CD4-positive, alpha-beta T cell treated with Interleukin-1 beta for 1 hour (primary cell): ENCODE data around the gene GLCE.
"Not testable (repeated sequence)": the region's sequence is repeated elsewhere in the genome, so short reads cannot be mapped to it uniquely, and the experiment has no call there.

Experiments
- DNase-seq, 2 donors: peaks; one replicate each; pipeline ENCODE4 v3.0.0-alpha.2; 2020 to 2022

GLCE gene

DNA sequence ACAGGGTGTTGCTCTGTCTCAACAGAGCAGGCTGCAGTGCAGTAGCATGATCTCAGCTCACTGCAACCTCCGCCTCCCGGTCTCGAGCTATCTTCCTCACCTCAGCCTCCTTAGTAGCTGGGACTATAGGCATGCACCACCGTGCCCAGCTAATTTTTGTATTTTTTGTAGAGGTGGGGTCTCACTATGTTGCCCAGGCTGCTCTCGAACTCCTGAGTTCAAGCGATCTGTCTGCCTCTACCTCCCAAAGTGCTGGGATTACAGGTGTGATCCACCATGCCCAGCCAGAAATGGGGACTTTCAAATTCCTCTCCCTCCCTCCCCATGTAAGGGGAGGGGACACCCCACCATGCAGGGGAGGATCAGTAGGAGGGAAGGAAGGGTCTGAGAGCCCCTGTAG lies 141.7 kb downstream of the GLCE start:
- DNase-seq = not testable (repeated sequence)

DNA sequence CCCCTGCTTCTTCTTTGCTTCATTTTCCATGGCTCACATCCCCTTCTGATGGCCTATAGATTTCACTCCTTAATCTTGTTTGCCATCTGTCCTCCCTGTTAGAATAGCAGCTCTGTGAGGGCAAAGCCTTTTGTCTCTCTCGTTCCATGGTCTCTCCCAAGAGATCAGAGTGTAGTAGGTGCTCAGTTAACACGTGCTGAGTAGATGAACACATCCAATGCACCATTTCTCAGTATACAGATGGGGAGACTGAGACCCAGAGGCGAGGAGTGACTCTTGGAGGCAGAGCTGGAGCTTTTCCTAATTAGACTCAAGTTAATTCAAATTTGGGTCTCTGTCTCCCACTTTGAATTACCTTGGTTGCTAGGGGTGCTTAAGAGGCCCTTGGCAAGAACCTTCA lies 142.5 kb downstream of the GLCE start:
- DNase-seq = no peak

GRCh38 chr15:69303337-69304181 lies 143.1 kb downstream of the GLCE start:
- DNase-seq = no peak

DNA sequence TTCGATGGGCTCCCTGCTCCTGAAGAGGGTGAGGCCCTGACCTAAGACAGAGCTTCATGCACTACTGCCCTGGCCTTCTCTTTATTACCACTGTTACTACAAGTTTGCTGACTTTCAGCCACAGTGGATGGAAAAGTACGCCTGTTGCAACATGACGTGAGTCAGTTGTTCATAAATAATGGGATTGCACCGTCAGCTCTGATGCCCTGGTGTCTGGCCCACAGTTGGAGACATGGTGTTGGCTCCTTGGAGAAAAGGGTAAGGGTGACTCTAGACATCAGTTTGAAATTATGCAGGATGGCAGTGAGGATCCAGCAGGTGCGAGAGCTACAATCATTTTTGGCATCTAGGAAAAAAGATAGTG lies 143.7 kb downstream of the GLCE start:
- DNase-seq = no peak

DNA sequence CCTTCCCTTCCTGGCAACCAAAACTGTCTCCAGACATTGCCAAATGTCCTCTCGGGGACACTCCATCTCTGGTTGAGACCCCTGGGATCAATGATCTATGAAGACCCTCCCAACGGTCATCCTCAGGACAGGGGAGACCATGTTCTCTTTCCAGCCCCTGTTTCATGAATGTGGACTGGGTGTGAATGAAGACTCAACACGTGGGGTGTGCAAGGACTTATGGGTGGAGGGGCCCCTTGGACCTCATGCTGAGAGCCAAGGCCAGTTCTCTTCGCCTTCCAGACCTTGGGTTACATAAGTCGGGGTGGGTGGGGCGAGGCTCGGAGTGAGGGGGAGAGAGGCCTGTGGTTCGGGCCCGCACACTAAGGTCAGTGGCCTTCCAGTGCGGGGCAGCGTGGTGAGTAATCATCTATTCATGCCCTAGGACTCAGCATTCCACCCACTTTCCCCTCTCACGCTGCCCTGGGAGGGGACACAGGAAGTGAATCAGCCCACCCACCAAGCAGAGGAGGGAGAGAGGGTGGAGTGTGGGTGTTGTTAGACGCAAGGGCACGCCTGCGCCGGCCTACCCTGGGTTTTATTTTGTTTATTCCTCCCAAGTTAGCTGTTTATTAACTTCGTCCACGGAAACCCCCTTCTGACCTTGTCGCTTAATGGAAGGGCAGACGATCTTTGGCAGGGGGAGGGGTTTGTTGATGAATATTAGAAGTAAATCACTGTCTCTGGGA lies 144.9 kb downstream of the GLCE start:
- no peak for DNase-seq

DNA sequence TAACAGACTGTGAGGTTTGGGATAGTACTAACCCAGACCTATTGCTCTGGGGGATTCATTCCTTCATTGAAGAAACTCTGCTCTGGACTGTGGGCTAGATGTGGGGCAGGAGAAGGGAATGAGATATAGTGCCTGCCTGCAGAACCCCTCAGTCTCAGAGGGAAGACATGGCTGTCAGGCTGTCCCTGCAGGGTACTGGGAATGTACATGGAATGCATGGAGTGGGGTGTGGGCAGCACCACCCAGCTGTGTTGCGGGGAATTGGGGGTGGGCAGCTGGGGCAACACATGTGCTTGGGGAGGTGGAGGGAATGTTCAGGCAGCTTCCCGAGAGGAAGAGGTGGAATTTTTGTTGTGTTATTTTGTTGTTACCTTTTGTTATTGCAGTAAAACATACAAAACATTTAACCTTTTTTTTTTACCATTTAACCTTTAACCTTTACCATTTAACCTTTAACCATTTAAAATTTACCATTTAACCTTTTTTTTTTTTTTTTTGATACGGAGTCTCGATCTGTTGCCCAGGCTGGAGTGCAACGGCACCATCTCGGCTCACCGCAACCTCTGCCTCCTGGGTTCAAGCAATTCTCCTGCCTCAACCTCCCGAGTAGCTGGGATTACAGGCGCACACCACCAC lies 145.6 kb downstream of the GLCE start:
- no peak for DNase-seq

DNA sequence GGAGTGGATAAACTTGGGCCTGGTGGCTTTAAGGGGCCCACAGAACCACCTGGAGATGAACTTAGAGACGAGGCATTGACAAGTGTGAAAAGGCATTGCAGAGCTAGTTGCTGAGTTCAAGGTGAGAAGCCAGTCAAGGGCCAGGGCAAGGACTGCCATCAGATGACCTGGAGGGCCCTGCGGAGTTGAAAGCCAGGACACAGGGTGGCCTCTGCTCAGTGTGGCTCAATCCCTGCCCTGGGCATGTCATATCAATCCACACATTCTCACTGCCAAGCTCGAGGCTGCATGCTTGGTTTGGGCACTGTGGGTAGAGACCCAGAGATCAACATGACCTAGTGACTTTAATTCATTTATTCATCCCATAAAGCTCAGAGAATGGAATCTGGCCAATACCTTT lies 147.5 kb downstream of the GLCE start:
- no peak for DNase-seq

DNA sequence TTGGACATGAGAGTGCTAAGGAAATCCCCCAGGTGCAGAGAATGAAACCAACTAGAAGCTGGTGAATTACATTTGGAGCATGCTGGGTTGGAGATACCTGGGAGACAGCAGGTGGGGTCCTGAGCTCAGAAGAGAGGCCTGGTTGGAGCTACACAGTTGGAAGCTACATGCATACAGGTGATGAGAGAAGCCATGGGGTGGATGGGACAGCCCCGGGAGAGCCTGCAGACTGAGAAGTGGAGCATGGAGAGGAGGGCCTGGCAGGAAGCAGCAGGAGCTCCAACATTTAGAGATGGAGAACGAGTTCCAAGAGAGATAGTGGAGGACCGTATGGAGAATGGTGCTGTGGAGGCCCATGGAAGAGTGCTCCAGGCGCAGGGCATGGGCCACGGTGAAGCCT lies 148.5 kb downstream of the GLCE start:
- no peak for DNase-seq

GRCh38 chr15:69311319-69311721 lies 150.9 kb downstream of the GLCE start:
- no peak for DNase-seq

DNA sequence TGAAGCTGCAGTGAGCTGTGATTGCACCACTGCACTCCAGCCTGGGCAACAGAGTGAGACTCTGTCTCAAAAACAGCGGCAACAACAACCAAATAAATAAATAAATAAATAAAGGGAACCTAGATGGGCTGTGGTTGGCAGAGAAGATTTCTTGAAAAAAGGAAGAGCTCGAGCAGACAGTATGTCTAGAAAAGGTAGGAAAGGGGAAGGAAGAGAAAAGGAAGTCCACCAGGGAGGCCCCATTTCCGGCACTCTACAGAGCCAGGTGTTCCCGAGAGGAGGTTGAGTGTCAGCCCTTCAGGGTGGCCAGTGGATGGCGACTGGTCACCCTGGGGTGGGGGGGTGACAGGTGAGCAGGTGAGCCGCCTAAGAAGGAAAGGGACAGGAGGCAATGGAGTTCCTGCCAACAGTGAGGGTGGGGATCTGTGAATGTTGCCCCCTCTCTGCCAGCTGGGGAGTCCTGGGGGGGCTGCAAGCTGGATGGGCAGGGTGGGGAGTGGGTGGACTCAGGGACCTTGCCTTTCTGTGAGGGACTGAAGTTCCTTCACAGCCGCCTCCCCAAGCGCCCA lies 153.1 kb downstream of the GLCE start:
- no peak for DNase-seq

DNA sequence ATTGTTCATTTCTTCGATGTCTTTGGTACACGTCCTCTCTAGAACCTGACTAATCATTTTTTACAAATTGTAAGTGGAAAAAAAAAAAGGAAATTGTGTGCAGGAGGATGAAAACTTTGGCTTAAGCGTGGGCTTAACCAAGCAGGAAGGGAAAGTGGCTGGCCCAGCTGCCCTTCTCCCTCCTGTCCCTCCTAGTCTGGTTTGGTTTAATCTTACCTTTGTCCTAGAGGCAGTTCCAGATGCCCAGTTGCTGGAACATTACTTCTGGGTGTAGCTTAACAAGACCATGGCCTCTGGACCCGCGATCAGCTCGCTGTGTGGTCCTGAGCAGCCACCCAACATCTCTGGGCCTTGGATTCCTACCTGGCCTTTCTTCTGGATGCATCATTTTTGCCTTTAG lies 153.7 kb downstream of the GLCE start:
- DNase-seq = no peak

- no peak for DNase-seq
These were observed 154.3 kb downstream of the GLCE start for GRCh38 chr15:69314736-69315135.

DNA sequence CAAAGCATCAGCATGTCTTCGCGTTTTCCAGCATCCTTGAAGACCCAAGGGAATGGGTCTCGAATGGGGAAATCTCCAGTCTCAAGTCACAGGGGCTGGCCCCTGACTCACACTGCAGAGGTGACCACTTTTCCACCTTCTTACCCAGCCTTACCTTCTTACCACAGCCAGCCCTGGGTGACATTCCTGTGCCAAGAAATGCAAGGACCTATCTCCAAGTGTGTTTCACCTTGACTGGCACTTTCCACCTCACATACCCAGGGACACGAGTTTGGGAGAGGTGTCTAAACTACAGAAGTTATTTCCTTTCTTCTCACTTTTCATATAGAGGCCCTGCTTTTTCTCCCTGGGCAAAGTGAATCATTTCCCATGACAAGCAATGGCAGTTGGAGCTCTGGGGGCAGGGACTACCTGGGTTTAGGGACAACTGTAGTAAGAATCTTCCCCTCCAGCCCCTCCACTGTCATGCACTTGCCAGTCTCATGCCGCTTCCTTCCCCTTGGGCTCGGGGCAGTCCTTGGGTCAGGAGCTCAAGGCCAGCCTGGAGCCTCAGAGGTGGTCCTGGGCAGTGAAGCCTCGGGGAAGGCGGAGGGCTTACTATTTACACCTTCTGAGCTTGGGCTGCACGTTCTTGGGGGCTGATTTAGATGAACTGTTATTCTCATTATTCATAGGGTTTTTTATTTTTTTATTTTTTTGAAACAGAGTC lies 155.1 kb downstream of the GLCE start:
- no peak for DNase-seq

DNA sequence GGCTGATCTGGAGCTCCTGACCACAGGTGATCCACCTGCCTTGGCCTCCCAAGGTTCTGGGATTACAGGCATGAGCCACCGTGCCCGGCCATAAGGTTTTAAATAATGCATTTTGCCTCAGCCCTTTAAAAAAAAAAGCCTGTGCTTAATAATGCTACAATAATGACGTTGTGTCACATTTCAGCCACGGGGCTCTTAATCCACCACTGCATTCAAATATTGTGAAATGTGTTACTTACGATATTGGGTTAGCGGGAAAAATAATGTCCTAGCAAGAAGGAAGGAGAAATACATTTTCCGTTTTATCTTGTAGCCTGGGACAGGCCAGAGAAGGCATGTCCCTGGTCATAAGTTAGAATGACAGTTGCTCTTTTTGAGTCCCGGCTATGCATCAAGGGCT lies 155.9 kb downstream of the GLCE start:
- no peak for DNase-seq

DNA sequence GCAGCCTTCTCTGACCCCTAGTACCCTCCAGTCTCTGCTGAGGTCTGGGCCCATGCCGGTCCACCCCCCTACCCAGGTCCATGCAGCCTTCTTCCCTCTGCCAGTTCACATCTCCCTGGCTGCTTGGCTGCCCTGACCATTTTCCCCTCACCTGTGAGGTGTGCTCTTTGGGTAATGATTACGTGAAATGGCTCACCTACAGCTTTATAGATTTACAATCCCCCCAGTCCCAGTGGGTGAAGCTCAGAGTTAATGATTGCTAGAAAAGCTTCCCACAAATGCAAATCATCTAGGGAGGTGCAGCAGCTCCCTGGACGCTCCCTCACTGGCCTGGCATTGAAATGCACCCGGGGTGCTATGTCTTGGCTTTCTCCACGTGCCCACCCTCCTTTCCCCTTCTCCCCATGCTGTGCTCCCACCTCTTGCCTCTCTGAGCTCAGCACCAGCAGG lies 157.0 kb downstream of the GLCE start:
- DNase-seq = no peak

DNA sequence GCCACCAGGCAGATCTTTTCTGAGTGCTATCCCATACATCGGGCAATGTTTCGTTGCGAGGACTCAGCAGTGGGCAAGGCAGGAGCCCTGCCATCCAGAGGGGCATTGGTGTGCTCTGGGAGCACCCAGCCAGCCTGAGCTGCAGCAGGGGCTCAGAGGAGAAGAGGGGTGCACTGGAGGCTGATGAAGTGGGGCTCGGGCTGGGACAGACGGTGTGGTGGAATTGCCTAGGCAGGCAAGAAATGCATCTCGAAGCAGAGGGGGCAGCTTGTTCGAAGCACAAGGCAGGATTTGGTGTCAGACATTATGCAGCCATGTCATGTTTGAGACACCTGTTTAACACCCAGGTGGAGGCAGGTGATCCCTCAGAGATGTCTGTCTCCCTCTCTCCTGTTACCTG lies 157.6 kb downstream of the GLCE start:
- DNase-seq = no peak

- no peak for DNase-seq
These were observed 159.2 kb downstream of the GLCE start for GRCh38 chr15:69319384-69320375.

DNA sequence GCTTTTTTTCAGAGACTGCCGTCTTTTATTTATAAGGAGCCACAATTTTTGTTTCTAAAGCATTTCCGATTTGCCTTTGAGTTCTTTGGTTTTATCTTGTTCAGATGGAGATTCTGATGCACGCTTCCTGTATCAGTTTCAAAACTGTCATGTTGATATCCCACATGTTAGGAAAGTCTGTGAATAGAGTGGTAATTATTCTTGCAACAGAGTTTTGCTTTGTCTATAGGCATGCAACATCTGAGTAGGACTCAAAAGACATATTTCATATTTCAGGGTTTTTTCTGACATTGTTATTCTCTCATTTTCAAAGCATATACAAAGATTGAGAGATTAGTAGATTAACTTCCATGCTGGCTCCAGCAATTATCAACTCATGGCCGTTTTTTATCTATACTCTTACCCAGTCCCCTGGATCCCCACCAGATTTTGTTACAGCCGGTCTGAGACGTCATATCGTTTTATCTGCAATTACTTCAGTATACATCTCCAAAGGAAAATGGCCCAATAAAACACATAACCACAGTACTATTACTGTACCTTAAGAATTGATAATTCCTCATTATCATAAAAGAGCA lies 160.6 kb downstream of the GLCE start:
- no peak for DNase-seq
